Measurements from ENCODE around the gene NOX4.

- TF ChIP-seq CTCF (IDR thresholded peaks at IDR 0.05): no peak
- no peak for TF ChIP-seq POLR2A (IDR thresholded peaks at IDR 0.05)
Measured at GRCh38 chr11:89508544-89508943, 17.4 kb upstream of the NOX4 start.
